Activated naive CD4-positive, alpha-beta T cell (primary cell): ENCODE data around the gene SPATA24.
"Not testable (repeated sequence)": the region's sequence is repeated elsewhere in the genome, so short reads cannot be mapped to it uniquely, and the experiment has no call there.

ENCODE experiments used
- DNase-seq, 4 experiments: peaks; one replicate each; lab custom pipeline; 2025; lab: John Stamatoyannopoulos, UW

Gene SPATA24

DNA sequence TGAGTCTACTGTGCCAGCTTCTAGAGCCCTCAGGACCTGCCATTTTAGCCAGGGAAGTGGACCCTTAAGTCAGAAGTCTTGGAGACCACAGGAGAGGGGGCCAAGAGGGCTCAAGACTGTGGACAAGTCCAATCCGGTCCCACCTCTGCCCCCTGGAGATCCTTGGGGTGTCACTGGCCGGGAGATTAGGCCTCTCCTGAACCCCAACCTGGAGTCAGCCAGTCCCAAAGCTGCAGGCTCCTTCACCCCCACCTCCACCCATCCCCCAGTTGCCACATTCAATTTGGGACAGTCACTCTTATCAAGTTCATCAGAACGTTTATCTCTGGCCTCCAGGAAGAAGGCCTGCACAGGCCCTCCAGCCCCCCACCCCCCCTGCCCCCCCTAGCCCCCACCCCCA, 21.1 kb downstream of the SPATA24 start:
- no peak for DNase-seq

DNA sequence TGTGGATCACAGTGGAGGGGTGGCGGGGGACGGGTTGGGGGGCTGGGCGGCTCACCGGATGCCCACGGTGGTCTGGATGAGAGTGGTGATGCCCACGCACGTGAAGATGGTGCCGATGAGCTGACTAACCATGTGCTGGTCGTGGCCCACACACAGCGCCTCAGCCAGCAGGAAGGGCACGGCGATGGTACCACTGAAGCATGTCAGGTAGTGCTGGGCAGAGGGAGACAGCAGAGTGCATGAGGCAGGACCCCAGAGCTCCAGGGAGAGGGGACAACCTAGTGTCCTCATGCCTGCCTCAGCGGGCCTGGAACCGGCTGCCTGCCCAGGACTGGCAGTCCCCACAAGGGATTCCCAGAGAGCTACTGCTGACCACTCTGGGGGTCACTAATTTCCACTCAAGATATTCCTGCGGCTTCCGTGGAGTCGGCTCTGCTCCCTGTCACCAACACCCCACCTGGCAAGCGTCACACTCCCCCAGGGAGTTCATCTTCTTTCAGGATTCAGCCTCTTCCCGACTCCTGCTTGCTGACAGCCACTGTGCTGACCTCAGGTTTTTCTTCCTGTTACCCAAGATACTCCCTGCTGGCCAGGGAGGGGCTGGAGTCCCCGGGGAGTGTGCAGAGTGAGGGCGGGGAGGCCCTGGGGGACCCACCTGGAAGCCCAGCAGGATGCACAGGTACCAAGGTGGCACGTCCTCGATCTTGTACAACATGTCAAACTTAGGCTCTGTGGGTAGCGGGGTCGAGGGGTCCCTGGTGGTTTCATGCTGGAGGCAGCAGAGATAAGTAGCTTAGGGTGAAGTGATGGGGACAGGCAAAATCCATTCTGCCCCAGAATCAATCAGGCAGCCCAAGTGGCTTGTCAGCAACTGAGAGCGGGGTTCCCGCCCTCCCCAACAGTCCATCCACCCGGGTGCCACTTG, 21.8 kb downstream of the SPATA24 start:
- DNase-seq, result no peak

GRCh38 chr5:139379626-139380449, 24.1 kb downstream of the SPATA24 start:
- DNase-seq, result no peak

DNA sequence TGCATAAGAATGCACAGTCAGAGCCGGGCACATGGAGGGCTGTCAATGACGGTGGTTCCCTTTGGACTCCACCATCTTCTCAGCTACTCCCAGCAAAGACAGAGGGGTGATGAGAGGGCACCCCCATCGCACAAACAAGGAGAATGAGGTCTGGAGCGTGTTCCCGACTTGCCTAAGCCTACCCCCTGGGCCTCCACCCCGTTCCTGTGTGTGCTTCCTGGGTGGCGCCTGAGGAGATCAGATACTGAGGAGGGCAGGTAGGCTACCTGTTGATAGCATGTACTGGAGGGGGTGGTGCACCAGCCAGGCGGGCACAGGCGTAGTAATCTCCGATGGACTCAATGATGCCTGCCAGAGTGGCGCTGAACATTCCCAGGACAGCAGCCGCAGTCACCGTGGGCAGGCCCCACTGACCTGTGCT, 24.9 kb downstream of the SPATA24 start:
- no peak for DNase-seq

GRCh38 chr5:139378101-139378825, 25.6 kb downstream of the SPATA24 start:
- no peak for DNase-seq

GRCh38 chr5:139377226-139377625, 26.7 kb downstream of the SPATA24 start:
- DNase-seq, result no peak

- DNase-seq, result no peak
These were observed 27.5 kb downstream of the SPATA24 start for GRCh38 chr5:139376364-139376763.

DNA sequence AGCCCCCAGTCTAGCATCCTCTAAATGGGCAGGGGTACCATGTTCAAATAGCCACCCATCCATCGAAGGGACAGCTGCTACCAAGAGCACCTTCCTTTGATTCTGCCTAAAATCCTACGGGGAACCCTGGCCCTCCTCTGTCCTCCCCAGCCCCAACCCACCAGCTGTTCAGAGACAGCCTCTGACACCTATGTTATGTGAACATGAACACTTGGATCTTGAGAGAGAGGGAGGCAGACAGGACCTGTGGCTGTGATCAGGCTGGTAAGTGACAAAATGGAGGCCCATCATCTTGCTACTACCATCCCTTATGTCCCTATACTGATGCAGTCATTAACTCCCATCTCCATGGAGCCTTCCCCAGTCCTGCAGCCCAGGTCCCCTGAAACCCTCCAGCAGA, 29.0 kb downstream of the SPATA24 start:
- no peak for DNase-seq

- DNase-seq, result no peak
These were observed 32.1 kb downstream of the SPATA24 start for GRCh38 chr5:139371482-139372435.

DNA sequence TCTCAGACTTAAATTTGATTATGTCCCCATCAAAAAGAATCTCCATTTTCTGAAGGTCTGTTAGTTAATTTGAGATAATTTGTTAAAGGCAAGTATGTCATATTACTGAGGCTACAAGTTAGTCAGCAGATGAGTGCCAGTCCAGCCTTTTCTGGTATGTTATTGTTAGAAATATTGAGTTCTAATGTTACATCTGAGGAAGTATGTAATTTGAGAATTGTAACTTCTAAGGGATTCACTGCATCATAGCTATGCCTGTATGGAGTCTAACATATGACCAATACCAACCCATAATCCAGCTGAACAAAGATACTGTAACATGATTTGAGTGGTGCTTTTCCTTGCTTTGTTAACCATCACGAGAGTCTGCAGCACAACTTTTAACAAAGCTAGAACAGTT, 34.7 kb downstream of the SPATA24 start:
- no peak for DNase-seq

DNA sequence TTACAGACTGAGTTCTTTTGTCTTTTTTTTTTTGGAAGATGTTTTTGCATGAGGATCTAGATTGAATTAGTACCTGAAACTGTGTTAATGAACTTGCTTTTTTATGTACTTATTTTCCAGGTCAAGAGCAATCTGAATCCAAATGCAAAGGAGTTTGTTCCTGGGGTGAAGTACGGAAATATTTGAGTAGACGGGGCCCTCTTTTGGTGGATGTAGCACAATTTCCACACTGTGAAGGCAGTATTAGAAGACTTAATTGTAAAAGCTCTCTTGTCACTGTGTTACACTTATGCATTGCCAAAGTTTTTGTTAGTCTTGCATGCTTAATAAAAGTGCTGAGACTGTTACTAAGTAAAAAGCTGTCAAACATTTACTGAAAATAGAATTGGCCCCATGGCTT, 35.3 kb downstream of the SPATA24 start:
- DNase-seq, result no peak

DNA sequence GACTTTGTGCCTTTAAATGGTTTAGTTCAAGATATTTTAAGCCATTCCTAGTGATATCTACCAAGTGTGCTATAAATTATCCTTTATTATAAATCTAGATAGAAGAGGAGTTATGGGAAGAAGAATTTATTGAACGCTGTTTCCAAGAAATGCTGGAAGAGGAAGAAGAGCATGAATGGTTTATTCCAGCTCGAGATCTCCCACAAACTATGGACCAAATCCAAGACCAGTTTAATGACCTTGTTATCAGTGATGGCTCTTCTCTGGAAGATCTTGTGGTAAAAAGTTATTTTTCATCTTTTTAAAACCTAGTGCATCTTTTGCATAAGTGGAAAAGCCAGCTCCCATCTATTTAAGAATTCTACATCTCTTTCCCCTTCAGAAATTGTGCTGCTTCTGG, 39.4 kb downstream of the SPATA24 start:
- no peak for DNase-seq

DNA sequence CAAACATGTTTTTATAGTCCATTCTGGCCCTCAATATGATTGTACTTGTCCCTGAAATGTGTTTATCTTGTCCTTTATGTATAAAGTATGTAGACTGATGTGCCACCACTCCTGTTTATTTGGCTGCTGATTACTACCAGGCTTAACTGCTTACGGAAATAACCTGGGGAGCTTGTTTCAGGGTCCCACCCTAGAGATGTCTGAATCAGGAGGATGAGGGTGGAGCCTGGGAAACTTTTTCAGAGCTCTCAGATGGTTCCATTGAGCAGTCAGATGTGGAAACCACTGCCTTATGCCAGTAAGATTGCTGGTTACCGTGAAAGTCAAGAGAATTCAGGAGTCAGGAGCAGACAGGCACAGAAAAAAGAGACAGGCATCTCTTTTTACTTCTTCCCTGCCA, 40.0 kb downstream of the SPATA24 start:
- DNase-seq, result no peak

DNA sequence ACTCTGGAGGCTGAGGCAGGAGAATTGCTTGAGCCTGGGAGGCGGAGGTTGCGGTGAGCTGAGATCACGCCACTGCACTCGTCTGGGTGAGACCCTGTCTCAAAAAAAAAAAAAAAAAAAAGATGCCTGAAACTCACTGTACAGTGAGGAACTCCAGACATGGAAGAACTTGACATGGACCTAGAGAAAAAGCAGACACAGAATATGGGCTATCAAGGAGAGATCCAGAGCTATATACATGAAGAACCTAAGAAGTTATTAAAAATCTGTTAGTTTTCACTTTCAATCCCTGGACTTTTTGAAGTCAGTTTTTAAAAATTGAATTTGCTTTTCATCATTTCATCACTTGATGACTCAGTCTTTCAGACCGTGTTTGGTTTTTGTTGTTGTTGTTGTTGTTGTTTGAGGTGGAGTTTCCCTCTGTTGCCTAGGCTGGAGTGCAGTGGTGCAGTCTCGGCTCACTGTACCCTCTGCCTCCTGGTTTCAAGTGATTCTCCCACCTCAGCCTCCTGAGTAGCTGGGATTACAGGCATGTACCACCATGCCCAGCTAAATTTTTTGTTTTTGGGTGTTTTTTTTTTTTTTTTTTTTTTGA, 42.0 kb downstream of the SPATA24 start:
- no peak for DNase-seq

DNA sequence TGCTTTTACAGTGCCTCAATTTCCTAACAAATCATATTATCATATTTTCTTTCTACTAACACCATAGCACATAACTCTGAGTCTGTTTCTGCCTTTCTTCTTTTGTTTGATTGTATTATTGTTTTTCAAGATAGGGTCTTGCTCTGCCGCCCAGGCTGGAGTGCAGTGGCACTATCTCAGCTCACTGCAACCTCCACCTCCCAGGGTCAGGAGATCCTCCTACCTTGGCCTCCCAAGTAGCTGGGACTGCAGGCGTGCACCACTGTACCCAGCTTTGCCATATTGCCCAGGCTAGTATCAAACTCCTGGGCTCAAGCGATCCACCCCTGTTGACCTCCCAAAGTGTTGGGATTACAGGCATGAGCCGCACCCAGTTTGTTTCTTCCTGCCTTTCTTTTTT, 43.5 kb downstream of the SPATA24 start:
- no peak for DNase-seq

- DNase-seq, result no peak
These were observed 45.8 kb downstream of the SPATA24 start for GRCh38 chr5:139358064-139358463.

DNA sequence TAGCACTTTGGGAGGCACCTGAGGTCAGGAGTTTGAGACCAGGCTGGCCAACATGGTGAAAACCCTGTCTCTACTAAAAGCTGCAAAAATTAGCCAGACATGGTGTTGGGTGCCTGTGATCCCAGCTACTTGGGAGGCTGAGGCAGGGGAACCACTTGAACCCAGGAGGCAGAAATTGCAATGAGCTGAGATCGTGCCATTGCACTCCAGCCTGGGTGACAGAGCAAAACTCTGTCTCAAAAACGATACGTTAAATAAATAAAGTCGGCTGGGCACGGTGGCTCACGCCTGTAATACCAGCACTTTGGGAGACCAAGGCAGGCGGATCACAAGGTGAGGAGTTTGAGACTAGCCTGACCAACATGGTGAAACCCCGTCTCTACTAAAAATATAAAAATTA, 48.0 kb downstream of the SPATA24 start:
- DNase-seq, result not testable (repeated sequence)

DNA sequence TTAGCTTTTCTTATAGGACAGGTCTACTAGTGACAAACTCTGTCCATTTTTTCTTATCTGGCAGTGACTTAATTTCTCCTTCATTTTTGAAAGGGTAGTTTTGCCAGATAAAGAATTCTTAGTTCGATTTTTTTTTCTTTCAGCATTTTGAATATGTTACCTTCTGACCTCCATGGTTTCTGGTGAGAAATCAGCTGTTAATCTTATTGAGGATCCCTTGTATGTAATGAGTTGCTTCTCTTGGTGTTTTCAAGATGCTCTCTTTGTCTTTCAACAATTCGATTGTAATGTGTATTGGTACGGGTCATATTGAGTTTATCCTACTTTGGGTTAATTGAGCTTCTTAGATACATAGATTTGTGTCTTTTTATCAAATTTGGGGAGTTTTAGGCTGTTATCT, 49.7 kb downstream of the SPATA24 start:
- no peak for DNase-seq

DNA sequence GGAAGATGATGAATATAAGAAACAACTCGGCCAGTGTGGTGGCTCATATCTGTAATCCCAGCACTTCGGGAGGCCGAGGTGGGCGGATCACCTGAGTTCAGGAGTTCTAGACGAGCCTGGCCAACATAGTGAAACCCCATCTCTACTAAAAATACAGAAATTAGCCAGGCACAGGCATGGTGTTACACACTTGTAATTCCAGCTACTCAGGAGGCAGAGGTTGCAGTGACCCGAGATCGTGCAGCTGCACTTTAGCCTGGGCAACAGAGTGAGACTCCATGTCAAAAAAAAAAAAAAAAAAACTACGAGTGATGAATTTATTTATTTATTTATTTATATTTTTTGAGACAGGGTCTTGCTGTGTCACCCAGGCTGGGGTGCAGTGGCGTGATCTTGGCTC, 56.0 kb downstream of the SPATA24 start:
- DNase-seq, result not testable (repeated sequence)
